NCI-H146 treated with DMSO at 0.1 percent for 48 hours (cell line): ENCODE results near the gene RNU1-2.
"Not testable (repeated sequence)": the region's sequence is repeated elsewhere in the genome, so short reads cannot be mapped to it uniquely, and the experiment has no call there.

Experiments
- DNase-seq: peaks from one replicate; lab custom pipeline; 2025; ENCODE audit not compliant: unreplicated experiment; lab: John Stamatoyannopoulos, UW

The RNU1-2 gene

DNA sequence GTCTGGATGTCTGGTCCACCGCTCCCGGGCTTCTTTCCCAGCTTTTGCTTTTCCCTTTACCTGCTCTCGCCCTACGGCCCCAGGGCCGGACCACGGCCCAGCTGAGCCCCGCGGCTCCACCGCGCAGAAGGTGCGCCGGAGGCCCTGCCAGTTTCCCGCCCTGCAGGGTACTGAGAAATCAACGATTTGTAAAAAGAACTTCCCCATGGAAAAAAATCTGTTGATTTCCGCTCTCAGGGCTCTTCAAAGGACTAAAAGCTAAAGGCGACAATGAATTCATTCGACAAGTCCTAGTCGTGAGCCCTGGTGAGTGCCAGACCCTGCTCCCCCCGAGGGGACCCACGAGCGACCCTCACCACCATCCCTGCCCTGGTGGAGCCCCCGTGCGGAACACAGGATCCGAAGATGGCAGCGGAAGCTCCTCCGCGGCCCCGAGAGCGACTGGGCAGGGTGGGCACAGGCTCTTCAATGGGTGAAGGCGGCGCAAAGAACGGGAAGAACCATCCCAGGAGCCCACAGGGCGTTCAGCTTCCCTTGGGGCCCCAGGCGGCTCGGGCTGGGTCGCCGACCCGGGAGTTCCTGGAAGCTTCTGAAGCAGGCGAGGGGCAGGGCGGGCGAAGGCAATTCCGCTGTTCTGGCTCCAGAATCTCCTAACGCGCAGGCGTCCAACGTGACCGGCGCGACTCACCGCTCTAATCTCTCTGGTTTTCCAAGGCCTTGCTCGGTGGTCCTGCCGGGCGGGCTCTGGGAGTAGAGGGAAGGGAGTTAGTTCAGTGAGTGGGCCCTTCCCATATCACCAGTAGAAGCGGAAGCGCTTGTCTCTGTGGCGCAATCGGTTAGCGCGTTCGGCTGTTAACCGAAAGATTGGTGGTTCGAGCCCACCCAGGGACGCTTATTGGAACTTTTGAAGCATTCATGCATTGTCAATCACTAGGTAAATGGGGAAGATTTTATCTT, 6.6 kb upstream of the RNU1-2 start:
- no peak for DNase-seq

DNA sequence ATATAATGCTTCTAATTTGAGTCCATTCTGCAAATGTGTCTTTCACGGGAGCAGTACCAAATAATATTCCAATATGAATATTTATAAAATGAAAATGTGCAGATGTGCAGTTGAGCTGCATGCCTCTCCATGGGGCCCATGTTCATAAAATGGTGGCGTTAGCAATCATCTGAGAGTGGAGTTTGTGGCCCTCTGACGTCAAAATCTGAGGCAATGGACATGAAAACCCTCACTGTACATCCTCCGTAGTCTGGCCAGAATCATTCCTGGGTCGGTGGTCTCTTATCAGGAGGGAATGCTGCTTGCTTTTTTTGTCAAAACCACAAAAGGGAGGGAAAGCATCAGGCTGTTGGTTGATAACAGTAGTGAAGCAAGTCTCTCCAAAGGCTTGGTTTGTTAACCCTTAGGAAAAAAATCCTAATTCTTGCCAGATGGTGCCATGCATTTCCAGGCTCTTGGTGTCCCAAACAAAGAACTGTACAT, 5.2 kb upstream of the RNU1-2 start:
- DNase-seq, result not testable (repeated sequence)

DNA sequence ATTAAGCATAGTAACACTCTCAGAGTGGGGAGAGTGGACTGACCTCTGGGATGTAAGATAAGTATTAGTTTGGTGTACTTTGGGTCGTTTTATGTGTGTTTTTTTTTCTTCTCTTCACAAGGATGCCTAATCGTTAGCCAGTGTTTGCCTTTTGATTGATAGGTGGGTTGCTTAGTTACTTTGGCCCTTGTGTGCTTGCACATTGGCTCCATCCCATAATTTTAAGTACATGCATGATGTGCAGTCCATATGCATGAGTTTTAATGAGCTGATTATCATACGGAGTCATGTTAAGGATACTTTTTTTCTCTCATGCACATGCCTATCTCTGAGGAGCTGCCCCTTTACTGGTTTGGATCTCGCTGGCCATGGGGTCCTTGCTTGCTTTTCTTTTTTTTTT, 4.7 kb upstream of the RNU1-2 start:
- DNase-seq, result not testable (repeated sequence)

DNA sequence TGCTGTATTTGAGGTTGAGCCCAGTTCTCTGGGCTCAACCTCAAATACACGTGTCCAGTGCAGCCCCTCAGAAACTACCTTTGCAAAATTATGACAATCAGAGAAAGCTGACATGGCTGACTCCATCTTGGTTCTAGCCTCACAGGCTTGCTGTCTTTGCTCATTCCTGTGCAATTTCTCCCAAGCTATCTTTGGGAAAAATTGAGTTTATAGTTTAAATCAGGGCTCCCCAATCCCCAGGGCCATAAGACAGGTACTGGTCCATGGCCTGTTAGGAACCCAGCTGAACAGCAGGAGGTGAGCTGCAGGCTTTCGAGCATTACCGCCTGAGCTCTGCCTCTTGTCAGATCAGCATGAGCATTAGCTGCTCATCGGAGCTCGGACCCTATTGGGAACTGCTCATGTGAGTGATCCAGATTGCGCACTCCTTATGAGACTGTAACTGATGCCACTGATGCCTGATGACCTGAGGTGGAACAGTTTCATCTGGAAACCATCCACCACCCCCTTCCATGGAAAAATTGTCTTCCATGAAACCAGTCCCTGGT, 2.7 kb upstream of the RNU1-2 start:
- not testable (repeated sequence) for DNase-seq

DNA sequence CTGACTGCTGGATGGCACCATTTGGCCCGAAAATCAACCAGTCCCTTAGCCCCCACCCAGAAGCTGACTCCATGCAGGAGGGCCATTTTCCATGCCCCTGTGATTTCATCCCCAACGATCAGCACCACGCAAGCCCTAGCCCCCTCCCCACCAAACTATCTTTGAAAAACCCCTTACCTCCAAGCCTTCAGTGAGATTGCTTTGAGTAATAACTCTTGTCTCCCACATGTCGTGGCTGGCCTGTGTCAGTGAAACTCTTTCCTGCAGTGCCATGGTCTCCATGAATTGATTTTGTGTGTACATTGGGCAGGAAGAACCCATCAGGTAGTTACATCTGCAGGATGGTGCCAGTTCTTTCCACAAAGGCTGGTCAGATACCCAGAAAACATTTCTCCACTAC, 2.0 kb upstream of the RNU1-2 start:
- not testable (repeated sequence) for DNase-seq

DNA sequence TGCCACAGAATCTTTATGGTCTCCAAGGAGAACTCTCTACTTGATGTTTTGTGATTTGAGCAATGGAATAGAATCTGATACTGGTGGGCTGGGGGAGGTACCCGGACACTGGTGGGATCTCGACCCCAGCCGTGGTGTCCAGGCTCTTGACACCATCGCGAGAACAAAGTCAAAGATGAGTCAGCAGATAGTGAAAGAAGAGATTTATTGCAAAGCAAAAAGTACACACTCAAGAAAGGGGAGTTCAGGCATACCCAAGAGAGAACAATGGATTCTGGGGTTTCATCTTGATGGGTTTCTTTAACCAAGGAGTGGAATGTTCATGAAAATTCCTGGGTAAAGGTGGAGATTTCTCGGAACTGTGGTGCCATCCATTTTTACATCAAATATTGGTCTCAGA, 1.4 kb upstream of the RNU1-2 start:
- not testable (repeated sequence) for DNase-seq

DNA sequence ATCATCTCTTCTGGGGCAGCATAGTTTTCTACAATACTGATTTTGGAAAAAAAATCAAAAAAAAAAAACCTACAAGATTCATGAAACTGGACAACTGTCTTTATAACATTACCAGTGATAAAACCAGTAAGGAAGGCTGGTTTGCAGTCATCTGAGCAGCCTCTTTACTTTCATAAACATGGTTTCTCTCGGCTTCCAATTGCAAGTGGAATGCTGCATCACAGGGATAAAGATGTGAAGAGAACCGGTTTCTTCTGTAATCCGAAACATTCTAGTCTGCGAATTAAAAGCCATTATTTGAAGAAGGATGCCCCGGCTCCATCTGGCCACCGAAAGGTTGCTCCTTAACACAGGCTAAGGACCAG, 565 bp upstream of the RNU1-2 start:
- not testable (repeated sequence) for DNase-seq

DNA sequence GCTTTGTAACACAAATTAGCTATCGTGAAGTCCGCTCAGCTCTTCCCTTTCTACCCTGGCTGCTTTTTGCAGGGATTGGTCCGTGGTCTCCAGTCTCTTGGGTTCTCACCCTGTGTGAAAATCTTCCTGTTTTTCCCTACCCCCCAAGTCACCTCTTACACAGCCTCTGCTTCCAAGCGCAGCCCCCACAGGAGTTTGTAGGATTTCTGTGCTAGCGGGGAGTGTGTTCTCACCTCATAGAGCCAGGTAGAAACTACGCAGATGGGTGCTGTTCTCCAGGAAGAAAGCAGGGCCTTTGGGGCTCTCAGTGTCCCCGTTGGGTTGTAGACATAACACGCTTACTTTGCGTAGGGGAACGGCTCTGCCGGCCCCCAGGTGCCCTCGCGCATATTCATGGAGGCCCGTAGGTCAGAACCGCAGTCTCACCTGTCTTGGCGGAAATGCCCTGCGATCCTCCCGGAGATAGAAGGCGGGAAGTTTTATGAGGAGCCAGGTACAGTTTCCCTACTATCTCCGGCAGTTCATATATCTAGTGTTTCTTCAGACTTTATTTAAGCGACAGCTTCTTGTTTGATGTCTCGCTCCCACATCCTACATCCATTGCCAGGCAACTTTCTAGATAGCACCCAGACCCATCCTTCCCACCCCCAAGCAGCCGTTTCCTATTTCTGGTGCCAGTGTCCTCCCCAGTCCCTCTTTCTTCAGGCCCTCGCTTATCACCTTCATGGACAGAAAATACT, 706 bp downstream of the RNU1-2 start:
- peak; percentile 58 for DNase-seq

DNA sequence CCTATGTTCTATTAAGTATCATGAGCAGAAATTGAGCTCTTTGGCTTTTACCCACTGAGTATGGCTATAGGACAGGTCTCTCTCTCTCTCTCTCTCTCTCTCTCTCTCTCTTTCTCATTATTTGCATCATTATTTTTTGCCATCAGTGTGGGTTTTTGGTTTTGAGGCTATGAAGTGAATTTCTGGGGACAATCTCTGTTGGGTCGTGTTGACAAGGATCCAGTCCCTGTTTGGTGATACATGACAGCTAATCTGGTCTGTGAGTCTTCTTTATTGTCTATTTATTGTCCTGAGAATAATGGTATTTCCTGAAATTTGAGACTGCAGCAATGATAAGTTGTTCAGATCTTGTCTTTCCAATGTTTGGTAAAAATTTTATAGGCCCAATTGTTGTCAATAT, 1.9 kb downstream of the RNU1-2 start:
- not testable (repeated sequence) for DNase-seq

DNA sequence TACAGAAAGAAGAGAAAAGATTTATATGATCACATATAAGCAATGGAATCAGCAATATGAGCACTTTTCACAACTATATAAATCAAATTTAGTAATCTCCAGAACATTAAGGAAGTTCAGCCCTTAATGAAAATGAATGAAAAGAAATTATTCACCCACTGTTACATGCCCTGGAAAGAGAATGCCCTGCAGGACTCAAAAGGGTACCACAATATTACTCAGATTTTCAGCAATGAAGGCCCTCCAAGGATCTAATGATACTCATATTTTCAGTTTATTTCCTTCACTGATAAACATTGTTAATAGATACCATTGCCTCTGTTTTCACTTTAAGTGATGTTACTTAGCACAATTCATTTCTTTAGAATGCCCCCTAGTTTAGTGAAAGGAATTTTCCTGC, 2.5 kb downstream of the RNU1-2 start:
- DNase-seq, result not testable (repeated sequence)

DNA sequence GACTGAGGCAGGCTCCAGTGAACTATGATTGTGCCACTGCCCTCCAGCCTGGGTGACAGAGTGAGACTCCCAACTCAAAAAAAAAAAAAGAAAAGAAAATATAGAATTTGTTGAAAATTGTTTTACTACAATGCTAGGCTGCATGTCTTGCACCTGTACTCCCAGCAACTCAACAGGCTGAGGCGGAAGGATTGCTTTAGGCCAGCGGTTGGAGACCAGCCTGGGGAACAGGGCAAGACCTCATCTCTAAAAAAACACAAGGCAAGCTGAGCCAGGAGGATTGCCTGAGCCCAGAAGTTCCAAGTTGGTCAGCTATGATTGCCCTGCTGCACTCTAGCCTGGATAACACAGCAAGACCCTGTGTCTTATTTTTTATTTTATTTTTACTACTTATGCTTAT, 3.2 kb downstream of the RNU1-2 start:
- not testable (repeated sequence) for DNase-seq

DNA sequence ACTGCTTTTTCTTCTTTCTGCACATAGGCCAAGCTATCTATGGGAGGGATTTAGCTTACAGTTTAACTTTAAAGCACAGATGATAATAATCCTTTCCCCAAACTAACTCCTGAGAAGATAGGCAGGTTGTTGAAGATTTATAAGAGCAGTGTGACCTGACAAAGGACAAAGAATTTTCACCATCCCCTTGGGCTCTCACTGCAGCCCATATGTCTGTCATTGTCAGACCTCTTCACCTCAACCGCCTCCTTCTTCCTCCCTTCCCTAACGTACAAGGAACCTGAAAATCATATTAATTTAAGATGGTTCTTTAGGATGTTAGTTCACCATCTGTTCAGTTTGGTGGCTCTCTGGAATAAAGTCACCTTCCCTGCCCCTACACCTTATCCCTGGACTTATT, 5.0 kb downstream of the RNU1-2 start:
- no peak for DNase-seq

DNA sequence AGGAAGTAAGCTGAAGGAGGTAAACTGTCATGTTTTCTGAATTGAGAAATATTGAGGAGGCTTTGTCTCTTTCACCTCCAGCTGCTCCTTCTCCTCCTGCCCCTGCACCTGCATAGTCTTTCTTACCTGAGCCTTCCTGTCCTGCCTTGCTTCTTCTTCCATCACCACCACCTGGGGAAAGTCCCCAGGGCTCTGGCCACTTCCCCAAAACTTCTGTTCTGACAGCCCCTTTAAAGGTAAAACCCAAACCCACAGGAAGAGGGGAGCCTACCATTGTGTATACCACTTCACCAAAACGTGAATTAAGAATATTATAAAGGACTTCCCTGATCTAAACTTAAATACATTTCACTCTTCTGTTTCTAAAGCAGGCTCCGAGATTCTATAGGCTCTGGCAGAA, 5.6 kb downstream of the RNU1-2 start:
- not testable (repeated sequence) for DNase-seq

DNA sequence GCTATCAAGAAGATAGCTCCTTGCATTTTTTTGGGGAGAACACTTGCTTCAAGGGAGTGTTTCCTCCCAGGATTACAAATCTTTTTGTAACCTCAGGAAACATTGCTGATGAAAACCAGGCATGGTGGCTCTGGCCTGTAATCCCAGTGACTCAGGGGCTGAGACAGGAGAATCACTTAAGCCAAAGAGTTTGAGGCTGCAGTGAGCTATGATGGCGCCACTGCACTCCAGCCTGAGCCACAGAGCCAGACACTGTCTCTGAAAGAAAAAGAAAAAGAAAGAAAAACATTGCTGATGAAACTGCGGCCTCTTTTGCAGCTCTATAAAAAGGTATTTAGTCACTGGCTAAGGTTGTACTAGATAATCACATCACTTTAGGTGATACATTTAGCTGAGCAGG, 7.3 kb downstream of the RNU1-2 start:
- DNase-seq, result no peak

DNA sequence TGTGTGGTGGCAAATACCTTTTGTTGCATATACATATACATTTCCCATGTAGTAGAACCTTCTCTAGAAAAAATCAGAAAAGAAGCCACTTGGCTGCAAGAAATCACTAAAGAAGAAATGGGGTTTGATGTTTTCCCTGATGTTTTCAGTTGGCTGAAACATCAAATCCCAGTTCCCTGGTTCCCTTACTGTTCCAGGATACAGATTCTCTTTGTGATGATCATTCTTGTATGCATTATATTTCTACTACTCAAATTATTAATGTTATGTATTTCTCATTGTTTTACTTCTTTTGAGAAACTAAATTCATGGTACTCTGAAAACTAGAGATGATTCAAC, 7.6 kb downstream of the RNU1-2 start:
- no peak for DNase-seq

DNA sequence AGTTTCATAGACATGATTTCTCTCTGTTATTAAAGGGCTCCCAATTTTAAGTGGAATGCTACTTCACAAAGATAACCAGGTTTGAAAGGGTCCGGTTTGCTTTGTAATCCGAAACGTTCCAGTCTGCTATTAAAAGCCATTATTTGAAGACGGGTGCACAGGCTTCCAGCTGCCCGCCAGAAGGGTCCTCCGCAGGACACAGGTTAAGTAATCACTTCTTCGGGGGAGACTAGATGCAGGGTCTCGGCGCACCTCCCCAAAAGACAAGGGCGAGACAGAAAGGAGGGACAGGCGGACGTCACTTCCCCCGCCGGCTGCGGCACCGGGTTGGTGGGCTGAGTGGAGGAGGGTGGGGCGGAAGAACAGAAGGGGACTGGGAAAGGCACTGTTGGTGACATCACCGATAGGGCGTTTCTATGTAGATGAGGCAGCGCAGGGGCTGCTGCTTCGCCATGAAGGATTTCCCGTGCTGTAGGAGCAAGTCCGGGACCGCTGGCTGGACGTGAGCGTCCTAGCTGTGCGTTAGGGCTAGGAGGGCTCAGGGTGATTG, 8.9 kb downstream of the RNU1-2 start:
- peak; percentile 91 for DNase-seq

DNA sequence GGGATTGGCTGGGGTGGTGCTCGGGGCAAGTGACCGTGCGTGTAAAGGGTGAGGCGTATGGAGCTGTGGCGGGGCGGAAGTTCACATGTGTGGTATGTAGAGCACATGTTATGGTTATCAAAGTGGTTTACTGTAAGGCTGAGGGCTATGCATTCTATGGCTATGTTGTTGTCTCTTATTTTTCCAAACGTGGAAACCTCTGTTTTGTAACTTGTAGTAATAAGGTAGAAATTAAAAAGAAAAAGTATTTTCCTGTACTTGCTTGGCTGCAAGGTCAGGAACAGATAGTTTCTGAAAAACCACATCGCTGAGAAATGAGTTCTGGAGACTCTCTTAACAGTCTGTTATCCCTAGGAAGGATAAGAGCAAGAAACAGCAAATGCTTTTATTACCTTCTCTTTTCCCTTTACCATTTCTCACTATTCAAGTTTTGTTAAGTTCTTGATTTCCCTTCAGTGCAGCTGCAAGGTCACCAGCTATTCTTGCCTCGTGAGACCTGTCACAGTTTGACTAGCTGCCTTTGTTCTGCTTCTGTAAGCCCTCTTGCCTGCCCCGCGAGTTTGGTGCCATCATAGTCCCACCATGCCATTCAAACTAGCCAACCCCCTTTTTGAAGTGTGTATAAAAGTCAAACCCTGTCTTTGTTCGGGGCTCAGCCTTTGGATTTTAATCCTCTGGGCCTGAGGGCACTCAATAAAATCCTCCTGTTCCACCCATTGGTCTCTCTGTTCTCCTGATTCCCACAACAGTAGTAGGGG, 9.5 kb downstream of the RNU1-2 start:
- DNase-seq, result peak; percentile 85

DNA sequence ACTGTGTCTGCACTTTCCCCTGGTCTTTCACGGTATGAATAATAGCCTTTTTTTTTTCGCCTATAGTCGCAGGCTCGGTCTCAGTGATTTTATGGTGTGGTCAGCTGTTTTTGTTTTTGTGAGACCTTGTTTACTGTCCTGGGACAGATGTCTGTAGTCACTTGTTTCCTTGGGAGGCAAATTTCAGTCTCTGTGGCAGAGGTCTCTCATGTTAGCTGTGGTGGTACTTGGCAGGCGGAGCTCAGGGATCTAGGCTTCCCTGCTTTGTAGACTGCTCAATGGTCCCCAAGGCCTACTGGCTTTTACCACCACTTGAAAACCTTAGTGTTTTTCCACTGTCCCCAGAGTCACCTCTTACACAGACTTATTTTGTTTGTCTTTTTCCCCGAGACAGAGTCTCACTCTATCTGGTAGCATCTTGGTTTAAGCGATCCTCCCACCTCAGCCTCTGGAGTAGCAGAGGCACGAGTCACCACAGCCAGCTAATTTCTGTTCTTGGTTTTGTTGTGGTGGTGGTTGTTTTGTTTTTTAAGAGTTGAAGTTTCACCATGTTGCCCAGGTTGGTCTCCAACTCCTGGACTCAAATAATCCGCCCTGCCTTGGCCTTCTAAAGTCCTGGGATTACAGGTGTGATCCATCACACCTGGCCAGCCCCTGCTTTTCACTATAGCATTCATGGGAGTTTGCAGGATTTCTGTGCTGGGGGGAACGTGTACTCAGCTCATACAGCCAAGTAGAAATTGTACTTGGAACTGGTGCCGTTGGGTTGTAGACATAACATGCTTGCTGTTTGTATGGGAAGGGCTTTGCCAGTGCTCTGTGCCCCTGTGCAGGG, 10.3 kb downstream of the RNU1-2 start:
- no peak for DNase-seq

DNA sequence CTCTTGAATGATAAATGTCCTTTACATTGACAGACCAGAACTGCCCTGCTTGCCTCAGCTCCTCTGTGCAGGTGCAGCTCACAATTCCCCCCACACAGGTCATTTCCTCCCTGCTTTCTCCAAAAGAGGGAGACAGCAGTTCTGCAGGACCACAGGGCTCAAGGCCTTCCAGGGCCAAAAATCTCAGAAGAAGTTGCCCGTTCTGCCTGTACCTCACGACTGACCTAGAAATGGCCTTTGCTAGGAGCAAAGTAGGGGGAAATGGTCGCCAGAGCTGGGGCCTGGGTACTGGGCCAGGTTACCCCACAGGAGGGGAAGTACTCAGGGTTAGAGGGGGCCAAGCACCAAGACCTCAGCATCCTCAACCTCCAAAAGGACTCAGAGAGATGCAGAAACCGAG, 11.1 kb downstream of the RNU1-2 start:
- no peak for DNase-seq
